HG03378 (cell line): ENCODE measurements around the gene TRIM64C.
"Not testable (repeated sequence)": the region's sequence is repeated elsewhere in the genome, so short reads cannot be mapped to it uniquely, and the experiment has no call there.

Experiments
- ATAC-seq: cut with Tn5 transposase; IDR thresholded peaks from one replicate; pipeline ENCODE4 v1.9.1; 2021; ENCODE audit warnings: mild to moderate bottlenecking, moderate library complexity; ENCODE audit not compliant: unreplicated experiment

TRIM64C gene, protein sequence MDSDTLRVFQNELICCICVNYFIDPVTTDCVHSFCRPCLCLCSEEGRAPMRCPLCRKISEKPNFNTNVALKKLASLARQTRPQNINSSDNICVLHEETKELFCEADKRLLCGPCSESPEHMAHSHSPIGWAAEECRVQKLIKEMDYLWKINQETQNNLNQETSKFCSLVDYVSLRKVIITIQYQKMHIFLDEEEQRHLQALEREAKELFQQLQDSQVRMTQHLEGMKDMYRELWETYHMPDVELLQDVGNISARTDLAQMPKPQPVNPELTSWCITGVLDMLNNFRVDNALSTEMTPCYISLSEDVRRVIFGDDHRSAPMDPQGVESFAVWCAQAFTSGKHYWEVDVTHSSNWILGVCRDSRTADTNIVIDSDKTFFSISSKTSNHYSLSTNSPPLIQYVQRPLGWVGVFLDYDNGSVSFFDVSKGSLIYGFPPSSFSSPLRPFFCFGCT

DNA sequence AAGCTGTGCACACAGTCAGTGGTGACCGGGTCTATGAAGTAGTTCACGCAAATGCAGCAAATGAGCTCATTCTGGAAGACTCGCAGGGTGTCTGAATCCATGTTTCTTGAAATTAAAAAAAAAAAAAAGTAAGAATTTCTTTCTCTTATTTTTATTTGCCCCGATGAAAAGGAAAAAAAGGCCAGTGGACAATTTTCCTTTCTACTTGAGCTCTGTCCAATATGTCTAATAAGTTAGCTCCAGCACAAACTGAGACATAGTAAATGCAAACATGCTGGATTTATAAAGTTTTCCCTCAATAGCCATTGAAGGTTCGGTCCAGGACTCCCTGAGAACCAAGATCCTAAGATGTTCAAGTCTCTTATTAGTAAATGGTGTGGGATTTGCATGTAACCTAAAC lies at the start of gene TRIM64C:
TRIM64C (minus strand) TSS at position 101 of the 400 bp plus-strand sequence; CDS start at position 101, 0 bp downstream.
- ATAC-seq, result not testable (repeated sequence)

DNA sequence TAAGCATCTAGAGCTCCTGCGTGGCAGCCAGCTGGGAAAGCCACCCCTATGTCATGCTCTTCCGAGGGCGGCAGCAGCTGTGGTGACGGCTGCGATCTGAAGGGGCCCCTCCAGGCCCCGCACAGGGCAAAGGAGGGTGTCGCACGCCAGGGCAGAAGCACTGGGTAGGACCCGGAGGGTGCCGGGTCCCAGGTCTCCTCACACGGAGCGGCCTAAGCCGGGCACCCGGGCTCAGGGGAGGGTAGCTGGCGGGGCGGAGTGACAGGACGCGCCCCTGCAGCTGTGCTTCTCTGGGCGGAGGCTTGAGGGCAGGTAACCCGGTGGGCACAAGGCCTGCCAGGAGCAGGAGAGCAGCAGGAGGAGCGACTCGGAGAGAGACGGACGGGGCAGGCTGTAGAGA lies 43.4 kb upstream of the TRIM64C start:
- ATAC-seq, result not testable (repeated sequence)

DNA sequence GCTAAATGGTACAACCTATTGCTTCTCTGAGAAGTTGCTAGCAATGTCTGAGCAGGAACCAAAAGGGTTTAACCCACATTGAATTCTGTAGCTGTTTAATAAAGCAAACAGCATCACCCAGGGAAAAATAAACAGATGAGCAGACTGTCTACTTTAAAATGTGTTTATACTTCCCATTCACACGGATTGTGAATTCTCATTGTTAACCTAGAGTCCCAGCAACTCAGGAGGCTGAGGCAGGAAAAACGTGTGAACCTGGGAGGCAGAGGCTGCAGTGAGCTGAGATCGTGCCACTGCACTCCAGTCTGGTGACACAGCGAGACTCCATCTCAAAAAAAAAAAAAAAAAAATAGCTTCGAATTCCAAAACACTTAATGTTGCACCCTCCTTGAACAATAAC lies 11.0 kb upstream of the TRIM64C start:
- not testable (repeated sequence) for ATAC-seq

DNA sequence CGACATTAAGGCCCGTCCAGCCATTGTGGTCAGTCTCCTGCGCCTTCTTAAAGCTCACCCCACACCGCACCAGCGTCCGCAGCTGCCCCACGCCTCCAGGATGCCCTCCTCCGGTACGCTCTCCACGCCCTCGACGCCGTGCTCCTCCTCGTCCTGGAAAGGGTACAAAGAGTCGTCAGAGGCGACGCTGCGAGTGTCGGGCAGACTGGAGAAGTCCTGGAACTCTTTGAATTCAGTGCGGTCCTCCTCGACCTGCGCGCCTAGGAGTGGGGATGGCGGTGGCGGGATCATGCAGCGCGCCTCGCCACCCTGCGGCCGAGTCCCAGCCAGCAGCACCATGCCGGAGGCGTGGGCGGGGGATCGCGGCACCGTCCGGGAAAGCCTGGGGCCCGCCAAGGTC lies 9.1 kb downstream of the TRIM64C start:
- not testable (repeated sequence) for ATAC-seq

DNA sequence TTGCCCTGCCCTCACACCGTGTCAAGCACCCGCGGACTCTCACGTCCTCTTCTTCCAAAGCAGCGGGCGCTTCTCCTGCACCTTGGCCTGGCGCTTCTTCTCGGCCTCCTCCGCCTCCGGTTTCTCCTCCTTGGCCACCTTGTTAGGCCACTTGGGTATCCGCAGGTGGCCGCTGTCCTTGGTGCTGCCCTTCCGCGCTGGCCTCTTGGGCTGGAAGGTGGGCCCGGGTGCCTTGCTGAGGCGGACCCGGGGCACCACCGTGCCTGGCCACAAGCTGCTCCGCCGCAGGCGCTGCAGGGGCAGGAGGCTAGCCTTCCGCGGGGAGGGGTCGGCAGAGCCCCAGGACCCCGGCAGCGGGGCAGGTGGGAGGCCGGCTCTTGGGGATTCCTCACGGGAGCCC lies 10.7 kb downstream of the TRIM64C start:
- ATAC-seq, result not testable (repeated sequence)

DNA sequence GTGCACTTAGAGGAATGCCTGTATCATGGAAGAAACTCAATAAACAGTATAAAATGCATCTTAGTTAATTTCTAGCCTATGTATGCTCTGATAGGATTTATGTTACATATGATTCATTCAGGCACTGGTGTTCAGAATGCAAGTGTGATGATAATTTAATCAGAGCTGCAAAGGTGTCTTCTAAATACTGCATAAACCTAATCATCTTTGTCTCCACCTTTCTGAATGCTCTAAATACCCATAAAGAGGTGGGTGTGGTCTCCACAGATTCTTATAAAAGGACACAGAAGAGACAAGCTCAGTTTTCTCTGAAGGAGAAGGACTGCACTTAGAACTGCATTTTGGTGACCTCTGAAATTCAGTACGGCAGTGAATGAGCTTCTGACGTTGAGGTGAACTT lies 30.4 kb downstream of the TRIM64C start, which contains the start of gene TRIM49B:
TRIM49B (plus strand) TSS at position 301 of the 400 bp plus-strand sequence. CDS start 2,777 bp downstream, outside the sequence.
- not testable (repeated sequence) for ATAC-seq
